GM18498 (cell line): ENCODE data around the gene NT5M.

ENCODE experiments used
- ATAC-seq: cut with Tn5 transposase; IDR thresholded peaks from one replicate; pipeline ENCODE4 v1.9.1; 2021; ENCODE audit warnings: mild to moderate bottlenecking, moderate library complexity; ENCODE audit not compliant: unreplicated experiment

NT5M gene

DNA sequence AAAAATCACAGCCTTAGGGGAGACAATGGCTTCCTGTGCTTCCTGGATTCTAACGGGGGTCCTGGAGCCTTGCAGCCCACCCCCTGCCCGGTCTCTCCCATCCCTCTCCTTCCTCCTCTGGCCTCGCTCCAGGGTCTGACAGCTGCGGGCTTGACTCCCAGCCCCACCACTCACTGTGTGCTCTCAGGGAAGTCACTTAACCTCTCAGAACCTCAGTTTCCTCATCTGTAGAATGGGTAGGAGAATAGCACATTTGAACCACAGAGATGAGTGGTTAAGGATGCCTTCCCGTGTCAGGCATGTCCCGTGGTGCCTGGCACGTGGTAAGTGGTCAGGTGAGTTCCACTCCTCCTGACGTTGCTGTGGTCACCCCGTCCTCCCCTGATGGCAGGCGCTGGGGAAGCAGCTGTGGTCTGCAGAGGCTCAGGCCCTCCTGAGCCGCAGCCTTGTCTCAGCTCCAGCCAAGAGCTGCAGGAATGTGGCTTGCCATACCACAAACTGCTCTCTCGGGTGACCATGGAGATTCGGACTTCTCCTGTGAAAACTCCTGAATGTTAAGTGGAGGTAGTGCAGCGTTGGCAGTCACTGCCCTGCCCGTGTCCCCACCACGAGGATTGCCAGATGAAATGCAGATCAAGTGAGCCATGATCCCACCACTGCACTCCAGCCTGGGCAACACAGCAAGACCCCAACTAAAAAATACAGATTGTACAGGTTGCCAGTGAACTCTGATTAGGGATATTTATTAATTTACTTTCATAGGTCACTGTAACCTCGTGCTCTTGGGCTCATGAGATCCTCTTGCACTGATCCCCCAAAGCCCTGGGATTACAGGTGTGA lies 85.7 kb downstream of the NT5M start:
- no peak for ATAC-seq

GRCh38 chr17:17391668-17392370 lies 88.6 kb downstream of the NT5M start:
- peak; percentile 62 for ATAC-seq

DNA sequence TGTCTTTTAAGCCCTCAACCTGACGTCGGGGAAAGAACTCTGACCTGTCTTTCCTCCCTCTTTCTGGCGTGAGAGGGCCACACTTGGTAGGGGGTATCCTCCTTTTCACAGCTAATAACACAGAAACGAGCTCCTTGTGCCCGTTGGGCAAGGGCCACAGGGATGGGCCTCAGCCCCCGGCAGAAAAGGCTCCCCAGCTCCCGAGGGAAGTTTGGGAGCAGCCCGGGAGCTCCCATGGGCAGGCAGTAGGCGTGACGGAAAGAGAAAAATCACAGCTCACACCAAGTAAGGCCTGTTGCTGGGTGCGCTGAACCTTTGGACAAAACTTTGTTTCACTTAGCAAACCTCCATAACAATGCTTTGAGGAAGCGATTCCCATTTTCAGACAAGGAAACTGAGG lies 90.8 kb downstream of the NT5M start:
- no peak for ATAC-seq

DNA sequence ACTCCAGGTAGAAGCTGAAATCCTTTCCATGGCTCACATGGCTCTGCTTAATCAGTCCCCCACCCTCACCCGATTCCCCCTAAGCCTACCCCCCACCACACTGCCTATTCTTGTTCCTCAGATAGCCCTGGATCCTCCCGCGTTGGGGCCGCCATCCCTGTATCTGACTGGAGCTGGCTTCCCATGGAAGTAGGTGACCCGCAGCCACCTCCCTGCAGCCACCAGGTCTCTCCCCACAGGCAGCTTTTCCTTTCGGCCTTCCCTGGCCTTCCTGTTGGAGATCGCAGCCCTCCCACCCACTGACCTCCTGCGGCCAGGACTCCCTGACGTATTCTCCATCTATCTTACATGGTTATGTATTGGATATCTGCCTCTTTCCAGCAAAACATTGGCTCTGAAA lies 91.3 kb downstream of the NT5M start:
- no peak for ATAC-seq

GRCh38 chr17:17395246-17395802 lies 92.2 kb downstream of the NT5M start:
- ATAC-seq = no peak

DNA sequence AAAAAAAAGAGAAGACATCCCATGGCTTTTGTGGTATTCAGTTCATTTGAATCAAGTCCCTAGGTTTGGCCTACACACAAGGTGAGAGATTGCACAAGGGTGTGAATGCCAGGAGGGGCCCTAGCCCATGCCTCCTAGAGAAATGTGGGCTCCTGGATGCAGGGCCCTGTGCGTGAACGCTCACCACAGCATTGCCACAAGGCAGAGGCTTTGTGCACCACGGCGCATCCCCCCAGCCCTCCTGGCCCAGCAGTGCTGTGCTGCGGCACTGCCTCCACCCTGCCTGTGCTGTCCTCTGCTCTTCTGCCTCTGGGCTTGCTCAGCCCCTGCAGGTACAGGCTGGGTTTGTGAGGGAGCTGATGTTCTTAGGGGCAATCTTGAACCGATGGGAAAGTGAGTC lies 92.7 kb downstream of the NT5M start:
- no peak for ATAC-seq
